CD4-positive, alpha-beta memory T cell (primary cell): Measurements from ENCODE around the gene RFX6. TPM values are rescaled to one million over a fixed set of nuclear protein-coding genes. Genes with fewer than 3 reads are reported as not detected.
"Not testable (repeated sequence)": the region's sequence is repeated elsewhere in the genome, so short reads cannot be mapped to it uniquely, and the experiment has no call there.

Source experiments
- CTCF ChIA-PET: fragments of 350-600 bp; sonication (Branson Sonifier 250); formaldehyde crosslinking; loops from one replicate; lab custom pipeline; 2021; ENCODE audit warnings: inconsistent platforms; ENCODE audit not compliant: partially characterized antibody; lab: Charles Lee
- POLR2A ChIA-PET: fragments of 350-600 bp; sonication (Branson Sonifier 250); formaldehyde crosslinking; loops from one replicate; lab custom pipeline; 2021; ENCODE audit not compliant: partially characterized antibody; lab: Charles Lee
- DNase-seq, 5 donors: peaks; one replicate each; pipeline versions ENCODE4 v3.0.0 to v3.0.0-alpha.2; 2020 to 2022; ENCODE audit warnings: mixed read lengths in 1 of 5
- H3K27ac ChIP-seq: one replicate; pipeline ENCODE4 v1.7.0; 2013; ENCODE audit warnings: low read depth, low read length
- H3K27me3 ChIP-seq: 2 replicates; pipeline ENCODE4 v1.7.0; 2013; ENCODE audit warnings: mild to moderate bottlenecking, low read length, moderate library complexity; ENCODE audit not compliant: insufficient read depth
- H3K36me3 ChIP-seq: 2 replicates; pipeline ENCODE4 v1.7.0; 2013; ENCODE audit warnings: mild to moderate bottlenecking, low read length, moderate library complexity; ENCODE audit not compliant: insufficient read depth
- H3K4me1 ChIP-seq: 2 replicates; pipeline ENCODE4 v1.7.0; 2013; ENCODE audit warnings: mild to moderate bottlenecking, low read length, moderate library complexity; ENCODE audit not compliant: insufficient read depth
- H3K4me3 ChIP-seq, 2 donors: one replicate each; pipeline ENCODE4 v1.7.0; 2013; ENCODE audit warnings: low read length in 2 of 2, mild to moderate bottlenecking in 1 of 2
- H3K9me3 ChIP-seq, 2 donors: one replicate each; pipeline ENCODE4 v1.7.0; 2013; ENCODE audit warnings: low read length in 2 of 2, control low read depth in 1 of 2; ENCODE audit not compliant: control insufficient read depth in 1 of 2
- H3K27ac Mint-ChIP-seq, 7 donors: one replicate each; pipeline ENCODE4 v1.8.0; 2020 to 2021; ENCODE audit warnings: mixed read lengths in 7 of 7, mild to moderate bottlenecking in 6 of 7, inconsistent platforms in 3 of 7, moderate library complexity in 3 of 7
- H3K27me3 Mint-ChIP-seq, 2 donors: one replicate each; pipeline ENCODE4 v1.8.0; 2020 to 2021; ENCODE audit warnings: mixed read lengths in 2 of 2
- H3K36me3 Mint-ChIP-seq, 2 donors: one replicate each; pipeline ENCODE4 v1.8.0; 2020 to 2021; ENCODE audit warnings: mixed read lengths in 2 of 2, inconsistent platforms in 1 of 2, mild to moderate bottlenecking in 1 of 2
- H3K4me1 Mint-ChIP-seq, 4 donors: one replicate each; pipeline ENCODE4 v1.8.0; 2020 to 2021; ENCODE audit warnings: mixed read lengths in 4 of 4, mild to moderate bottlenecking in 1 of 4
- H3K4me3 Mint-ChIP-seq, 8 donors: one replicate each; pipeline ENCODE4 v1.8.0; 2020 to 2021; ENCODE audit warnings: mixed read lengths in 8 of 8, mild to moderate bottlenecking in 7 of 8, moderate library complexity in 6 of 8, inconsistent platforms in 3 of 8
- H3K9me3 Mint-ChIP-seq, 8 donors: one replicate each; pipeline ENCODE4 v1.8.0; 2020 to 2021; ENCODE audit warnings: mixed read lengths in 8 of 8, mild to moderate bottlenecking in 5 of 8, inconsistent platforms in 3 of 8, moderate library complexity in 1 of 8
- intact Hi-C: fragments of 100-400 bp; cut with micrococcal nuclease; formaldehyde crosslinking; loops from one replicate; pipeline ENCODE4 v1.15.1; 2023
- polyA plus RNA-seq, 2 donors: library from polyadenylated mRNA; unstranded; fragments of 300-500 nt; fragmentation: Illumina TruSeq; gene quantifications; one replicate each; pipeline ENCODE4 v1.2.3, GENCODE V29; 2021
- total RNA-seq, 2 experiments: library from RNA; stranded (reverse); gene quantifications; one replicate each; pipeline ENCODE4 v1.2.3, GENCODE V29; 2021

The RFX6 gene
- total RNA-seq: not detected
- not detected for polyA plus RNA-seq

GRCh38 chr6:116876635-116877611, at the start of gene RFX6:
Gene RFX6, plus strand, starts transcription at chr6:116877242. Its CDS starts 34 bp downstream, at chr6:116877276.
- Mint-ChIP-seq H3K27ac (no peak within 1 kb of the TSS), H3K27me3 (peaks cover 23 to 30% of the 10 kb centered on the region in 2 donors), H3K4me3 (peak within 1 kb of the TSS in 7 of 8 donors; percentile 37 to 80 (median 62)), H3K4me1 (peaks cover 7 to 17% (median 9%) of the 10 kb centered on the region in 4 donors), H3K9me3 (peaks cover 0 to 10% (median 4%) of the 10 kb centered on the region in 8 donors), H3K36me3 (no peaks in the 10 kb centered on the region)
- Histone ChIP-seq H3K36me3 (no peaks in the 10 kb centered on the region), H3K27ac (no peak within 1 kb of the TSS), H3K4me3 (no peak within 1 kb of the TSS), H3K4me1 (no peaks in the 10 kb centered on the region), H3K27me3 (no peaks in the 10 kb centered on the region), H3K9me3 (no peaks in the 10 kb centered on the region)
- ChIA-PET CTCF (no interaction called here), POLR2A (no interaction called here)
- intact Hi-C loops: no loop called here
- no peak for DNase-seq

GRCh38 chr6:116827561-116828240, 49.3 kb upstream of the RFX6 start:
- H3K4me3 ChIP-seq: no peak overlapping the region
- H3K36me3 Mint-ChIP-seq: peaks cover 0 to 3% of the 10 kb centered on the region in 2 donors
- no peaks in the 10 kb centered on the region for H3K4me1 ChIP-seq
- no peak overlapping the region for H3K27ac Mint-ChIP-seq
- H3K9me3 Mint-ChIP-seq: peaks cover 3 to 21% (median 8%) of the 10 kb centered on the region in 8 donors
- H3K9me3 ChIP-seq: no peaks in the 10 kb centered on the region
- intact Hi-C loops: no loop called here
- no peak for DNase-seq
- H3K4me1 Mint-ChIP-seq: no peaks in the 10 kb centered on the region
- no peaks in the 10 kb centered on the region for H3K36me3 ChIP-seq
- ChIA-PET POLR2A (no interaction called here), CTCF (no interaction called here)
- no peaks in the 10 kb centered on the region for H3K27me3 Mint-ChIP-seq
- no peak overlapping the region for H3K4me3 Mint-ChIP-seq
- H3K27me3 ChIP-seq: no peaks in the 10 kb centered on the region
- no peak overlapping the region for H3K27ac ChIP-seq

- Histone ChIP-seq H3K4me3 (no peak within 1 kb of the TSS), H3K9me3 (no peaks in the 10 kb centered on the region), H3K4me1 (no peaks in the 10 kb centered on the region), H3K27me3 (no peaks in the 10 kb centered on the region), H3K36me3 (no peaks in the 10 kb centered on the region), H3K27ac (no peak within 1 kb of the TSS)
- intact Hi-C loops: no loop called here
- no peak within 1 kb of the TSS for H3K27ac Mint-ChIP-seq
- H3K4me1 Mint-ChIP-seq: no peaks in the 10 kb centered on the region
- ChIA-PET POLR2A (no interaction called here), CTCF (no interaction called here)
- no peak within 1 kb of the TSS for H3K4me3 Mint-ChIP-seq
- H3K9me3 Mint-ChIP-seq: peaks cover 0 to 11% (median under 1%) of the 10 kb centered on the region in 8 donors
- no peaks in the 10 kb centered on the region for H3K36me3 Mint-ChIP-seq
- H3K27me3 Mint-ChIP-seq: peaks cover 0 to 1% of the 10 kb centered on the region in 2 donors
- no peak for DNase-seq
Measured at GRCh38 chr6:116828983-116829382, 48.1 kb upstream of the RFX6 start, which contains the start of gene GPRC6A. Gene GPRC6A, minus strand, starts transcription at chr6:116829083. Its CDS starts 70 bp downstream, at chr6:116829013.

GRCh38 chr6:116834526-116834925, 42.5 kb upstream of the RFX6 start:
- intact Hi-C loops, H3K36me3 ChIP-seq, H3K4me3 Mint-ChIP-seq, H3K36me3 Mint-ChIP-seq, DNase-seq, POLR2A ChIA-PET, H3K4me3 ChIP-seq, H3K9me3 Mint-ChIP-seq, H3K27me3 Mint-ChIP-seq, H3K4me1 ChIP-seq, H3K27me3 ChIP-seq, H3K9me3 ChIP-seq, H3K4me1 Mint-ChIP-seq, CTCF ChIA-PET, H3K27ac ChIP-seq, H3K27ac Mint-ChIP-seq: not testable (repeated sequence)

- ChIA-PET POLR2A (no interaction called here), CTCF (no interaction called here)
- Mint-ChIP-seq H3K4me3 (no peak overlapping the region), H3K36me3 (no peaks in the 10 kb centered on the region), H3K27me3 (peaks cover 2% of the 10 kb centered on the region in 2 donors), H3K4me1 (no peaks in the 10 kb centered on the region), H3K9me3 (peaks cover 0 to 3% (median 0%) of the 10 kb centered on the region in 8 donors), H3K27ac (no peak overlapping the region)
- H3K4me3 ChIP-seq: no peak overlapping the region
- H3K36me3 ChIP-seq: no peaks in the 10 kb centered on the region
- H3K9me3 ChIP-seq: no peaks in the 10 kb centered on the region
- intact Hi-C loops: no loop called here
- H3K27ac ChIP-seq: no peak overlapping the region
- H3K27me3 ChIP-seq: no peaks in the 10 kb centered on the region
- H3K4me1 ChIP-seq: no peaks in the 10 kb centered on the region
- DNase-seq: no peak
Measured at GRCh38 chr6:116836606-116837342, 40.3 kb upstream of the RFX6 start.

- peaks cover 1 to 2% of the 10 kb centered on the region in 2 donors for H3K27me3 Mint-ChIP-seq
- intact Hi-C loops: no loop called here
- no peaks in the 10 kb centered on the region for H3K4me1 ChIP-seq
- no peaks in the 10 kb centered on the region for H3K36me3 ChIP-seq
- no peak overlapping the region for H3K27ac Mint-ChIP-seq
- no peak overlapping the region for H3K4me3 ChIP-seq
- H3K27me3 ChIP-seq: no peaks in the 10 kb centered on the region
- ChIA-PET POLR2A (no interaction called here), CTCF (no interaction called here)
- no peak overlapping the region for H3K4me3 Mint-ChIP-seq
- no peak overlapping the region for H3K27ac ChIP-seq
- no peaks in the 10 kb centered on the region for H3K36me3 Mint-ChIP-seq
- H3K4me1 Mint-ChIP-seq: no peaks in the 10 kb centered on the region
- peaks cover 0 to 3% (median 0%) of the 10 kb centered on the region in 8 donors for H3K9me3 Mint-ChIP-seq
- DNase-seq: no peak
- H3K9me3 ChIP-seq: no peaks in the 10 kb centered on the region
Measured at GRCh38 chr6:116840091-116840490, 37.0 kb upstream of the RFX6 start.

- Histone ChIP-seq H3K4me3 (no peak overlapping the region), H3K9me3 (no peaks in the 10 kb centered on the region), H3K4me1 (no peaks in the 10 kb centered on the region), H3K27me3 (no peaks in the 10 kb centered on the region), H3K36me3 (no peaks in the 10 kb centered on the region), H3K27ac (no peak overlapping the region)
- ChIA-PET CTCF (no interaction called here), POLR2A (no interaction called here)
- Mint-ChIP-seq H3K9me3 (no peaks in the 10 kb centered on the region), H3K4me1 (no peaks in the 10 kb centered on the region), H3K4me3 (no peak overlapping the region), H3K27me3 (peaks cover 0 to 1% of the 10 kb centered on the region in 2 donors), H3K36me3 (no peaks in the 10 kb centered on the region), H3K27ac (no peak overlapping the region)
- intact Hi-C loops: no loop called here
- DNase-seq: no peak
Measured at GRCh38 chr6:116842459-116842858, 34.6 kb upstream of the RFX6 start.
